ENCODE measurements around the gene KCNH5. TPM values are rescaled to one million over a fixed set of nuclear protein-coding genes. Genes with fewer than 3 reads are reported as not detected.

KCNH5 gene
- total RNA-seq, 1 experiment from 2014 or later = 1.4 TPM

DNA sequence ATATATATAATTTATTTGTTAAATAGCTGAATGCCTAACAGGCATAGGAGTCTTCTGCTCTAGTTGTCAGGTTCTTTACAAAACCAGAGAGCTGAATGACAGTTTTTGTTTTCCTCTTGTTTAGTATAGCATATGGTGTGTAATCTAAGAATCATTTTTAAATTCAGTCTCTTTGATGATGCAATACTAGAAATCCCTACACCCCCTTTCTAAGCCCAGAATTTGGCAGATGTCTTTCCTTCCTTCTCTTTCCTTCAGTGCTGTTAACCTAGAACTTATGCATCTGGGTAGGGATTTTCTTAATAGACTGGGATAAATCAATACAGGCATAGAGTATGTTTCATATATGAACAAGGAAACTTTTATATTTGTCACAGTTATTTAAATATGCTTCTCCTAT, 198.1 kb downstream of the KCNH5 start:
- ChIA-PET POLR2A (ENCODE audit: unreplicated experiment) (no interaction called here), CTCF (no interaction called here)
- BruUV-seq (replicated peaks) = no TSS peak
- TF ChIP-seq, protein P1, sequence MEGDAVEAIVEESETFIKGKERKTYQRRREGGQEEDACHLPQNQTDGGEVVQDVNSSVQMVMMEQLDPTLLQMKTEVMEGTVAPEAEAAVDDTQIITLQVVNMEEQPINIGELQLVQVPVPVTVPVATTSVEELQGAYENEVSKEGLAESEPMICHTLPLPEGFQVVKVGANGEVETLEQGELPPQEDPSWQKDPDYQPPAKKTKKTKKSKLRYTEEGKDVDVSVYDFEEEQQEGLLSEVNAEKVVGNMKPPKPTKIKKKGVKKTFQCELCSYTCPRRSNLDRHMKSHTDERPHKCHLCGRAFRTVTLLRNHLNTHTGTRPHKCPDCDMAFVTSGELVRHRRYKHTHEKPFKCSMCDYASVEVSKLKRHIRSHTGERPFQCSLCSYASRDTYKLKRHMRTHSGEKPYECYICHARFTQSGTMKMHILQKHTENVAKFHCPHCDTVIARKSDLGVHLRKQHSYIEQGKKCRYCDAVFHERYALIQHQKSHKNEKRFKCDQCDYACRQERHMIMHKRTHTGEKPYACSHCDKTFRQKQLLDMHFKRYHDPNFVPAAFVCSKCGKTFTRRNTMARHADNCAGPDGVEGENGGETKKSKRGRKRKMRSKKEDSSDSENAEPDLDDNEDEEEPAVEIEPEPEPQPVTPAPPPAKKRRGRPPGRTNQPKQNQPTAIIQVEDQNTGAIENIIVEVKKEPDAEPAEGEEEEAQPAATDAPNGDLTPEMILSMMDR (conservative IDR thresholded peaks at IDR 0.05) = no peak
- TF ChIP-seq EZH2 (IDR thresholded peaks at IDR 0.05; ENCODE audit: low read depth) = no peak
- Histone ChIP-seq H3K9me2 (ENCODE audit: insufficient read depth) (no peaks in the 10 kb centered on the region), H3K4me3 (no peak overlapping the region), H4K20me1 (ENCODE audit: insufficient read depth) (no peaks in the 10 kb centered on the region), H3F3A (ENCODE audit: insufficient read depth, low read depth) (no peaks in the 10 kb centered on the region), H3K9me3 (ENCODE audit: insufficient read depth, low read depth) (no peaks in the 10 kb centered on the region), H3K4me1 (replicated peaks; ENCODE audit: insufficient read depth) (no peaks in the 10 kb centered on the region), H3K27ac (no peak overlapping the region), H3K27me3 (ENCODE audit: insufficient read depth, low read depth) (no peaks in the 10 kb centered on the region), H3K36me3 (ENCODE audit: low read depth) (no peaks in the 10 kb centered on the region), H3K4me2 (no peak overlapping the region), H3K79me2 (ENCODE audit: low read depth) (no peaks in the 10 kb centered on the region), H2AFZ (no peak overlapping the region)
- intact Hi-C loops (cut with micrococcal nuclease; ENCODE audit: unreplicated experiment) = no loop called here
- no peak for DNase-seq

DNA sequence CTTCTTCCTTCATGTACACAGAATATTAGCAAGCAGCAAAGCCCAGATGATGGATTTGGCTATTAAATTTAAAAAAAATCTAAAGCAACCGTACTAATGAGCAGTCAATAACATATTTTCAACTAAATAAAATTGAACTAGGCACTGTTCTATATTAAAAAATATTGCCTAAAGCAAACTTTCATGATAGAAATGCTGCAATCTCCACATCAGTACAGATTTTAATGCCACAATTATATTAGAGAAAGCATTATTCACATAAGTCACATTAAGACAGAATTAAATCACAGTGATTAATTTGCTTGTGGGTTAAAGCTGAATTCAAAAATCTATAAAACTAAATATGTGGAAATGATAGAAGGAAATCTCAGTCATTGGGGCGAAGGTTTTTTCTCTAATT, 200.7 kb downstream of the KCNH5 start:
- CTCF ChIA-PET = no interaction called here
- H3F3A ChIP-seq (ENCODE audit: insufficient read depth, low read depth) = no peaks in the 10 kb centered on the region
- no peak for DNase-seq
- no peak for TF ChIP-seq EZH2 (IDR thresholded peaks at IDR 0.05; ENCODE audit: low read depth)
- TF ChIP-seq, protein P1 (conservative IDR thresholded peaks at IDR 0.05) = no peak
- POLR2A ChIA-PET (ENCODE audit: unreplicated experiment) = interaction anchor here (0.6 kb wide), 1 partner anchor 659 kb away, joined by 6 read pairs; no protein-coding TSS in a partner anchor
- no peaks in the 10 kb centered on the region for H3K36me3 ChIP-seq (ENCODE audit: low read depth)
- no peaks in the 10 kb centered on the region for H3K4me1 ChIP-seq (replicated peaks; ENCODE audit: insufficient read depth)
- no peak overlapping the region for H3K4me3 ChIP-seq
- no peaks in the 10 kb centered on the region; the same call in 1 of the 2 replicates for H4K20me1 ChIP-seq (ENCODE audit: insufficient read depth)
- intact Hi-C loops (cut with micrococcal nuclease; ENCODE audit: unreplicated experiment) = no loop called here
- no peak overlapping the region for H3K27ac ChIP-seq
- no peaks in the 10 kb centered on the region for H3K27me3 ChIP-seq (ENCODE audit: insufficient read depth, low read depth)
- H3K4me2 ChIP-seq = no peak overlapping the region
- no TSS peak for BruUV-seq (replicated peaks)
- no peaks in the 10 kb centered on the region for H3K9me2 ChIP-seq (ENCODE audit: insufficient read depth)
- no peaks in the 10 kb centered on the region for H3K79me2 ChIP-seq (ENCODE audit: low read depth)
- H3K9me3 ChIP-seq (ENCODE audit: insufficient read depth, low read depth) = no peaks in the 10 kb centered on the region
- no peak overlapping the region for H2AFZ ChIP-seq

DNA sequence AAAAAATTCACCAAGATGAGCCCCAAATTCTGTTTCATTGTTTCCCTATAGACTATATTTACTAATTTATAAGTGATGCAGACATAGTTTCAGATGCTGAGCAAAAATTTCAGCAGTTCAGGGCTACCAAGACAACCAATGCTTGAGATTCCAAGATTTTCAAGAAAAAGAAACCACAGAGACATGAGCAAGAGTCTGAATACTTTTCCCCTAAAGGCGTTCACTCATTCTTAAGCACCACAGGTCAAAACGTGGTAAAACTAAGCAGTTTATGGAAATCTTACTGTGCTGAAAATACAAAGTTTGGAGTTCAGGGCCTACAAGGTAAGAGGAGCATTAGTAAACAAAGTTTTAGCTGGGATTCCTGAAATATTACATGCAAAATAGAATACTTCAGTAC, 221.2 kb downstream of the KCNH5 start:
- CTCF ChIA-PET = no interaction called here
- no peak for DNase-seq
- no TSS peak for BruUV-seq (replicated peaks)
- H3K4me3 ChIP-seq = no peak overlapping the region
- no peak overlapping the region for H2AFZ ChIP-seq
- H3K9me3 ChIP-seq (ENCODE audit: insufficient read depth, low read depth) = no peaks in the 10 kb centered on the region
- no peaks in the 10 kb centered on the region for H3K36me3 ChIP-seq (ENCODE audit: low read depth)
- H3K79me2 ChIP-seq (ENCODE audit: low read depth) = no peaks in the 10 kb centered on the region
- no peaks in the 10 kb centered on the region for H3K27me3 ChIP-seq (ENCODE audit: insufficient read depth, low read depth)
- no peak overlapping the region for H3K4me2 ChIP-seq
- H3K4me1 ChIP-seq (replicated peaks; ENCODE audit: insufficient read depth) = no peaks in the 10 kb centered on the region
- no peak overlapping the region for H3K27ac ChIP-seq
- H4K20me1 ChIP-seq (ENCODE audit: insufficient read depth) = no peaks in the 10 kb centered on the region
- POLR2A ChIA-PET (ENCODE audit: unreplicated experiment) = no interaction called here
- intact Hi-C loops (cut with micrococcal nuclease; ENCODE audit: unreplicated experiment) = no loop called here
- TF ChIP-seq, protein P1 (conservative IDR thresholded peaks at IDR 0.05) = no peak
- TF ChIP-seq EZH2 (IDR thresholded peaks at IDR 0.05; ENCODE audit: low read depth) = no peak
- no peaks in the 10 kb centered on the region for H3F3A ChIP-seq (ENCODE audit: insufficient read depth, low read depth)
- H3K9me2 ChIP-seq (ENCODE audit: insufficient read depth) = no peaks in the 10 kb centered on the region
